B cell (primary cell): ENCODE data around the gene MFAP1.

Experiments used
- CTCF ChIP-seq: fragments of 200-600 bp; IDR thresholded peaks from one replicate; pipeline ENCODE4 v1.8.0; 2022; ENCODE audit warnings: antibody characterized with exemption, mild to moderate bottlenecking
- EZH2 ChIP-seq: IDR thresholded peaks from 2 replicates; pipeline ENCODE4 v1.6.1; 2012; ENCODE audit warnings: borderline replicate concordance, low read depth, mild to moderate bottlenecking, moderate library complexity, low read length; ENCODE audit not compliant: insufficient read depth, poor library complexity, severe bottlenecking

- TF ChIP-seq CTCF (no peak), EZH2 (no peak)
Measured at GRCh38 chr15:43762824-43763223, 61.7 kb downstream of the MFAP1 start.
